ENCODE results near the gene MT1B.
A peak's percentile ranks its signal among the peaks of the same experiment; 100 is the strongest.
"Not testable (repeated sequence)": the region's sequence is repeated elsewhere in the genome, so short reads cannot be mapped to it uniquely, and the experiment has no call there.

Gene MT1B

GRCh38 chr16:56637814-56638750 is 13.6 kb upstream of the MT1B start, which contains the start of gene MT1A:
Gene MT1A (plus strand): TSS chr16:56638666. CDS start chr16:56638739, 73 bp downstream.
- no peak for DNase-seq (ENCODE audit: low spot score)

DNA sequence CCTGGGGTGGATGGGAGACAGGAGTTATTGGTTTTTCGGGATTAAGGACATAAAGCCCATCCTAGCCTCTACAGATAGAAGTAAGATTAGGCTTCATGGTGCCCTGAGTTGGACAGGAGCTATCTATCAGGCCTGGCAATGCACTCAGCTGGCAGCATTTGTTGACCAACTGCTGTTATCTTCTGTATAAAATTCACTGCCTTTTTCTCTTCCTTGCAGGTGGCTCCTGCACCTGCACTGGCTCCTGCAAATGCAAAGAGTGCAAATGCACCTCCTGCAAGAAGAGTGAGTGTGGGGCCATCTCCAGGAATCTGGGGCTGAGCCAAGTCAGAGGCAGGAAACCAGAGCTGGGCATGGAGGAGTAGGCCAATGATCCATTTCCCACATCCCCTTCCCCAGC is 12.6 kb upstream of the MT1B start:
- no peak for DNase-seq (ENCODE audit: low spot score)

DNA sequence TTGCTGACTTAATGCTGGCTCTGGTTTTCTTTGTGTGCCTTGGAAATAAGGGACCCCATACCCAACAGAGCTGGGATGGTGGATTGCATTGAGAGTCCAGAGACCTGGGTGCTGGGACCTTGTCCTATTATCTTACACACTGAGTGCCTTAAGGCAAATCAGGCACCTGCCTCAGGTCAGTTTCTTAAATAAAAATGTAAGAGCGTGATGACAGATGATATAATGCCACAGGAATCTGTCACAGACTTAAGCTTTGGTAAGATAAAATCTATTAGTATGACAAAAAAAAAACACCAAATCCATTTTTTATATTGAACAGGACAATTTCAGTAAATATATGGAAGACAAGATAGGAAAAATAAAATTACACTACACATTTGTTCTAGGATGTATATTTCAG is 11.6 kb upstream of the MT1B start:
- no peak for DNase-seq (ENCODE audit: low spot score)

DNA sequence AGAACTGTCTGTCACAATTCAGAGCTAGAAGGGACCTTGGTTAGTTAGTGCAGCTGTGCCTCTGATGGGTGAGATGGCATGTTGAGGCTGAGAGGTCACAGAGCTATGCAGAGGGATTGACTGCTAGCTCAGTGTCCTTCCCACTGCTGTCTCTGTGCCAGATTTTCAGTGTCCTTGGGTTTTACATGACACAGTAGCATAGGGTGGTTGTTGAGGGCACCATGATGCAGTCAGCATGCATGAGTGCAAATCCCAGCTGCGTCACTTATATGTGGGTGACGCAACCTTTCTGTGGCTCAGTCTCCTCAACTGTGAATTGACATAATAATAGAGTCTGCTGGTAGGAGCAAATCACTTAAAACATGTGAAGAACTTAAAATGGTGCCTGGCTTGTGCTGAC is 10.5 kb upstream of the MT1B start:
- no peak for DNase-seq (ENCODE audit: low spot score)

GRCh38 chr16:56643080-56643778 is 8.5 kb upstream of the MT1B start:
- peak; percentile 30 for DNase-seq (ENCODE audit: low spot score)

DNA sequence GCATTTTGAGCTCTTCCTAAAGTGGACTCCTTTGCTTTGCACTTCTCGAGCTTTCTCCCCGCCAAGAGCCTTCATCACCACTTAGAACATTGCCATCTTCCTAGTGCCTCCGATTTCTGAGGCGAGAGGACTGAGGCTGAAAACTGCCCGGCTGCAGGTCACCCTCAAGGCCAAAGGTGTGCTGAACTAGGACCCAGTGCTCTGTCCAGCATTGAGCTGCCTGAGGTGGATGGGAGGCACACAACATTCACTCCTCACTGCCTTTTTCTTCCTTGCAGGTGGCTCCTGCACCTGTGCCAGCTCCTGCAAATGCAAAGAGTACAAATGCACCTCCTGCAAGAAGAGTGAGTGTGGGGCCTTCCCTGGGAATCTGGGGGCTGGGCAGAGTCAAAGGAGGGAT is 7.9 kb upstream of the MT1B start:
- DNase-seq (ENCODE audit: low spot score), result no peak

- no peak for DNase-seq (ENCODE audit: low spot score)
These were observed 6.4 kb upstream of the MT1B start for GRCh38 chr16:56645311-56645710.

- DNase-seq (ENCODE audit: low spot score), result no peak
These were observed 5.8 kb upstream of the MT1B start for GRCh38 chr16:56645838-56646237.

GRCh38 chr16:56647641-56648431 is 3.9 kb upstream of the MT1B start:
- DNase-seq (ENCODE audit: low spot score), result no peak

- no peak for DNase-seq (ENCODE audit: low spot score)
These were observed 2.4 kb upstream of the MT1B start for GRCh38 chr16:56649271-56649670.

- no peak for DNase-seq (ENCODE audit: low spot score)
These were observed 1.9 kb upstream of the MT1B start for GRCh38 chr16:56649820-56650219.

DNA sequence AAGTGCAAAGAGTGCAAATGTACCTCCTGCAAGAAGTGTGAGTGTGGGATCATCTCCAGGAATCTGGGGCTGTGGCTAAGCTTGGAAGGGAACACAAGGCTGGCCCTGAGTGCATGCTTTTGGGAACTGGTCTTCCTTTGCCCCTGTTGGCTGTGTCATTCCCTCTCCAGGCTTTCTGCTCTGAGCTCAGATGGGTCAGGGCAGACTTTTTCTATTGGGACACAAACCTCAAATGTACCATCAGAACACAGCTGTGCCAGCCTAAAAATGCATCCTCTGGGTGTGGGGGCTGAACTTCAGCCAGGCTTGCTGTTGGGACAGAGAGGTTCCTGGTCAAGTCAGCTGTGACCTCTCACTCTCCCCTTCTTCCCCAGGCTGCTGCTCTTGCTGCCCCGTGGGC is 914 bp downstream of the MT1B start:
- no peak for DNase-seq (ENCODE audit: low spot score)

DNA sequence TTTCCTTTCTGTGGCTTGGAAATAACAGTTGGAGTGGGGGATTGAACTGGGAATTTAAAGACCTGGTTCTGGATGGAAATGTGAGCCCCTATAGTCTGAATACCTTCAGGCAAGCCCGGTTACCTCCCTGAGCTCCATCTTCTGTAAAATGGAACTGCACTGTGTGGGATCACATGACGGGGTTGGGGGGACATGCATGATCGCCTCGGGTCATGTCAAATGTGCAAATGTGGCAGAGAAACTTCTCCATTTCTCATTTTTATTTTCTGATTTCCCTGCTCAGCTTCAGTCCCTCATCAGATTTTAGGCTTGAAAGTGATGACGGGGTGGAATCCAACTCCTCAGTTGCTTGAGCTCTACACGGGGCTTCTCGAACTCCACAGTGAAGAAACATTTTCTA is 1.5 kb downstream of the MT1B start:
- no peak for DNase-seq (ENCODE audit: low spot score)

- no peak for DNase-seq (ENCODE audit: low spot score)
These were observed 6.1 kb downstream of the MT1B start, which contains the start of gene MT1F for GRCh38 chr16:56657555-56658326. Gene MT1F (plus strand): TSS chr16:56657959. CDS start chr16:56658059, 100 bp downstream.

GRCh38 chr16:56658327-56658875 is 6.7 kb downstream of the MT1B start:
- DNase-seq (ENCODE audit: low spot score), result no peak

DNA sequence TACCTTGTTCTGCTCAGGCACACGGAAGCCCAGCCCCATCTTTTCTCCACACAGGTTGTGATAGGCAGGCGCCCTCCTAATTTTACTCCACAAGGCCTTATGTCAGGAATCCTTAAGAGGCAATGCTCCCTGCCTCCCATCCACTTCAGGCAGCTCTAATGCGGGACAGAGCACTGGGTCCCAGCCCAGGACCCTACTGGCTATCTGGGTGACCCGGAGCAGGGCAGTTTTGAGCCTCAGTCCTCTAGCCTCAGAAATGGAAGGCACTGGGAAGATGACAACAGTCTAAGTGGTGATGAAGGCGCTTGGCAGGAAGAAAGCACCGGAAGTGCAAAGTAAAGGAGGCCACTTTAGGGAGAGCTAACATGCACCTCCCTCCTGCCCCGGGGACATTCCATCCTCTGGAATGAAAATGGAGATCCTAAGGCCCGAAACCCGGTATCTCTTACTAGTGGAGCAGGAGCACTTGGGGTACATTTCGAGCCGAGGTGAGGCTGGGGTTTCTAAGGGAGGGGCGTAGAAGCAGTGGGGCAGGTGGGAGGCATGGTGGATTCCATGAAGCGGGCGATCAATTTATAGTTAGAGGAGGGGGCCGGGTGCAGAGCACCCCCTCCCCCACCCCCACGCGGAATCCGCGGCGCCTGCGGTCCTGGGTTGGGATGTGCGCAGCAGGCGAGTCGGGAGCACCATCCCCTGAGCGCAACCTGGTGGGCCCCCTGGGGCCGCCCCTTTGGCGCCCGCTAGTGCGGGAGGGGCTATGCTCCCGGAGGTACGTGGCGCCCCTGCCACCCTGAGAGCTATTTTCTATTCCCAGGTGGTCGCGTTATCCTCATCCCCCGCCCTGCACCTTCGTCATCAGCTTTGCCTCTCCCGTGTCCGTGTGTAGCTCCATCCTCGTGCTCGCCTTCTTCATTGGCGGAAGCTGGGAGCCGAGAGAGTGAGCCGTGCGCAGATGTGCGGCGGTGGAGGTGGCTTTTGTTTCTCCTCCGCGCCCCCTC is 11.0 kb downstream of the MT1B start:
- DNase-seq (ENCODE audit: low spot score), result no peak

- DNase-seq (ENCODE audit: low spot score), result no peak
These were observed 12.8 kb downstream of the MT1B start for GRCh38 chr16:56664506-56664905.

DNA sequence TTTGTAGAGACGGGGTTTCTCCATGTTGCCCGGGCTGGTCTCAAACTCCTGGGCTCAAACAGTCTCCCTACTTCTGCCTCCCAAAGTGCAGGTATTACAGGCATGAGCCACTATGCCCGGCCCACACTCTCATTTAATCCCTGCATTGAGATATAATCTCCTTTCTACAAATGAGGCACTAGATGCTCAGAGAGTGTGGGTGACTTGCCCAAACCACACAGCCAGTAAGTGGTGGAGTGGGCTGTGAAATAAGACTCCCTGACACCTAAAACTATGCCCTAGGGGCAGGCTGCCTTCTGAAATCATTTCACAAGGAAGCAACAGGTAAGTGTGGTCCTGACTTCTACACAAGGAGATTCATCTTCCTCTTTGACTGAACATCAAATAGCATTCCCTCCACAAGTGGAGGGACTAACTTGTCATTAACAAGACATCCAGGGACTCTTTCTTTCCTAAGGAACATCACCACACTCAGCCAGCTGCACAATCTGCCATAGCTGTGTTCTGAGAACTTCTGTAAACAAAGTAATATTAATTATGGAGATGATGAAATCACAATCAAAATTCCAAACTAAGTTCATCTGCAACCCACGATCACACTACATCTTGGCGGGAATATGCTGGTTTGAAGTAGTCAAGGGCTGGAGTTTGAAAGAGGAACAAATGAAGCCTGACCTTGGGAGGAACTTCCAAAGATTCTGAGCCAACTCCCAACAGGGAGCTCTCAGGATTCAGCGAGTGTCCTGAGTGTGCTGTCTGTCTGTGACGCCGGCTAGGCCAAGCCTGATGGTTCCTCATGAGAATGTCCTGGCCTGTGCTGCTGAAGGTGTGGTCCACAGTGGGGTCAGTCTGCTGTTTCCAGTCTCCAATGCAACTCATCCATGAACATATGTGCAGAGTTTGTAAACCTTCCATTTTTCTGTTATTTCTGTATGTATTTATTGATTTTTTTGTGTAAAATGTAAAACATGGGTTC is 13.9 kb downstream of the MT1B start:
- not testable (repeated sequence) for DNase-seq (ENCODE audit: low spot score)

Measured in SK-N-DZ (cell line).